ELF-1 (cell line): ENCODE results near the gene TMEM256.
A peak's percentile ranks its signal among the peaks of the same experiment; 100 is the strongest.

Experiments
- DNase-seq: peaks from one replicate; pipeline ENCODE4 v3.0.0-alpha.2; 2016; ENCODE audit warnings: low read depth, low spot score

Gene TMEM256

DNA sequence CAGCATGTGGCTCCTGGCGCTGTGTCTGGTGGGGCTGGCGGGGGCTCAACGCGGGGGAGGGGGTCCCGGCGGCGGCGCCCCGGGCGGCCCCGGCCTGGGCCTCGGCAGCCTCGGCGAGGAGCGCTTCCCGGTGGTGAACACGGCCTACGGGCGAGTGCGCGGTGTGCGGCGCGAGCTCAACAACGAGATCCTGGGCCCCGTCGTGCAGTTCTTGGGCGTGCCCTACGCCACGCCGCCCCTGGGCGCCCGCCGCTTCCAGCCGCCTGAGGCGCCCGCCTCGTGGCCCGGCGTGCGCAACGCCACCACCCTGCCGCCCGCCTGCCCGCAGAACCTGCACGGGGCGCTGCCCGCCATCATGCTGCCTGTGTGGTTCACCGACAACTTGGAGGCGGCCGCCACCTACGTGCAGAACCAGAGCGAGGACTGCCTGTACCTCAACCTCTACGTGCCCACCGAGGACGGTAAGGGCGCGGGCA is 4.4 kb upstream of the TMEM256 start:
- peak; percentile 20 for DNase-seq

DNA sequence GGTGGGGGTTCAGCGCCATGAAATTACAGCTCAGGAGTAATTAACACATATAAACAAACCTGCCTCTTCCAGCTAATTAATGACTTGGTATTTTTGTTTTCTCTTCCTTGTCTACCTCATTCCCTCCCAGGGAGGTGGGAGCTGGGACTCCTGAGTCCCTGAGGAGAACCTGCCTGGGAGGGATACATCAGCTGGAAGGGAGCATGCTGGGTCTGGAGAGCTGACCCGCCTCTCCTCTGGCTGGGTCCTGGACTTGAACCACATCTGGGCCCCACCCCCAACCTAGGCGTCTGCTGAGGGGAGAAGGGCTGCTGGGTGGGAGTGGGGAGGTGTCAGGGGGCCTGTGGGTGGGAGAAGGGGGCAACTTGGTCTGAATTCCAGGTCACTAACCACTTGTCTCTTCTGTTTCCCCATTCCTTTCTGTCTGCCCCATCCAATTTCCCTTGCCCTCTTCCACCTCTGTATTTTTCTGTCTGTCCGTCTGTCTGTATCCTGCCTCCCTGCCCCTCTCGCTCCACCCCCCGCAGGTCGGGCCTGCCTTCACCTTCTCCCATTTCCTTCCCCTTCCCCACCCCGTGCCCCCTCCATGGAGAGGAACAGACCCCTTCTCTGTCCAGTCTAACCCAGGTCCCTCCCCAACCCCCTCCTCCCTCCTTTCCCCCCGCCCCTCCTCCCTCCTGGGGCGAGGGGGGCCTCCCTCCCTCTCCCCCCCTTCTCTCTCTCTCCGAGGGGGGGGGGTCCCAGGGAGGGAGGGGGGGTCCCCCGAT is 3.8 kb upstream of the TMEM256 start, which contains the start of gene NLGN2:
TSS of gene NLGN2 (plus strand) at position 361 of the 767 bp plus-strand sequence. CDS start 411 bp downstream, outside the sequence.
- DNase-seq: peak; percentile 12

DNA sequence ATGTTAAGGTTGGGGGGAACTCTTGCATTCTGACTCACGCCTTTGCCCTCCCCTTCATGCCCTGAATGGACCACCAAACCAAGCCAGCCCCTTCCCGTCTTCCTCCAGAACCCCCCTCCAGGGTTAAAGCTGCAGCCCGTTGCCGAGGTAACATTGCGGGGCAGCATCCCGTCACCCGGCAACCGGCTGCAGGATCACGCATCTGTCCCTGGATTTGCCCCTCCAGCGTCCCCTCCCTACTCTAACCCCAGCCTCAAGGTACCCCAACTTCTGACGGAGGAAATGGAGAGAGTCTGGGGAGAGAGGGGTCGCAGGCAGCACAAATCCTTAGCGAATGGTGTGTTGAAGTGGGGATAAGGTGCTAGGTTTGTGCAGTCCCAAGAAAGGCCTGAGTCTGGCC is 3.2 kb upstream of the TMEM256 start:
- peak; percentile 21 for DNase-seq

DNA sequence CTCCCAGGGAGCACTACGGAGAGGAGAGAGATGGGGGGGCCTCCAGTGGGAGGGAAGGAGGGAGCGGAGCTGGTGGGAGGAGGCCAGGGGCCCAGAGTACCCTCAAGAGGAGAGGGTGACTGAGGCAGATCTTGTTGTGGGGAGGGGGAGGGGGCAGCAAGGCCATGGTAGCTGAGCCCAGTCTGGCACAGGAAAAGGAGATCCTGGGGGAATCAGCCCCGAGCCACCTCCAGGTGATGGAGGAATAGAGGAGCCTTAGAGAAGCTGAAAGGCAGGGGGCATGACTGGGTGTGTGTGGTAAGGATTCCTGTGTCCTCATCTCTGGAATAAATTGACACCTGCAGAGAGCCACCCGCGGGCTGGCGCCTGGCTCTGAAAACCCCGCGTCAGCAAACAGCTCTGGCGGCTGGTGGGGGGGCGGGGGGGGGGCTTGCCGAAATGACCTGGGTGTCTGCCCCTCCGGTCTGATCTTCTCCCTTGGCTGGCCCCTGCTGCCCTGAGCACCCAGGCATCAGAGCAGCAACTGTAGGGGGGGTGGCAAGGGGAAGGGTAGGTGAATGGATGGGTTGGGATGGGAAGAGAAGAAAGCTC is 2.4 kb upstream of the TMEM256 start:
- peak; percentile 8 for DNase-seq

DNA sequence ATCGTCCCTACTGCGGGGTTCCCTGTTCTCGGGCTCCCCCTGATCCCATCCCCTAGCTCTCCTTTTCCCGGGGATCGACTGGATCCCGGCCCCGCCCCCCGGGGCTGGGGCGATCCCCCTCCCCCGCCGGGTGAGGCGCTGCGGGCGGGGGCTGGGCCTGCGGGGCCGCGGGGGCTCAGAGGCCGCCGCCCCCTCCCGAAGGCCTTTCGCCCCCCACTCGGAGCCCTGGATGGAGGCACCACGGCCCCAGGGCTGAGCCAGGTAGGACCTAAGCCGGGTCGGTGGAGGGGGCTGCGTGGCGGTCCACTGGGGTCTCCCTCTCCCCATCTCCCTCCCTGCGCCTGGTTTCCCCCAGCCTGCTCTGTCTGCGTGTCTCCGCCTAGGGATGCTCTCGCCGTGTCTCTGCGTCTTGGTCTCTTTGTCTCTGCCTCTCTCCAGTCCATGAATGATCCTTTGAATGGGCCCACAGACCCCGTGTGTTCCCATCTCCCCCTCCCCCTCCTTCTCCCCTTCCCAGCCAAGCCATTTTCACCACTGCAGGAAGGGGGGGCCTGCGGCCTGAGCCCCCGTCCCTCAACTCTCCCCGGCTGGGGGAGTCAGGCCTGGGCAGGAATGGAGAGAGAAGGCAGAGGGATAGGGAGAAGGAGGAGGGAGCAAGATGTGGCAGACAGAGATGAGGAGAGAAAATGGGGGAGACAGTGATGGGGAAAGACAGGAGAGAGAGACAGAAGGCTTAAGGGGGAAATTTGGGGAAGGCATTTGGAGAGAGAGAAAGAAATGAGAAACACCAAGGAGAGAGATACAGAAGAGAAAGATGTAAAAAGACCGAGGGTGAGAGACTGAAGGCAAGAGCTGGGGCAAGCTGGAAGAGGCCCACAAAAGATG is 1.7 kb upstream of the TMEM256 start:
- peak; percentile 15 for DNase-seq

DNA sequence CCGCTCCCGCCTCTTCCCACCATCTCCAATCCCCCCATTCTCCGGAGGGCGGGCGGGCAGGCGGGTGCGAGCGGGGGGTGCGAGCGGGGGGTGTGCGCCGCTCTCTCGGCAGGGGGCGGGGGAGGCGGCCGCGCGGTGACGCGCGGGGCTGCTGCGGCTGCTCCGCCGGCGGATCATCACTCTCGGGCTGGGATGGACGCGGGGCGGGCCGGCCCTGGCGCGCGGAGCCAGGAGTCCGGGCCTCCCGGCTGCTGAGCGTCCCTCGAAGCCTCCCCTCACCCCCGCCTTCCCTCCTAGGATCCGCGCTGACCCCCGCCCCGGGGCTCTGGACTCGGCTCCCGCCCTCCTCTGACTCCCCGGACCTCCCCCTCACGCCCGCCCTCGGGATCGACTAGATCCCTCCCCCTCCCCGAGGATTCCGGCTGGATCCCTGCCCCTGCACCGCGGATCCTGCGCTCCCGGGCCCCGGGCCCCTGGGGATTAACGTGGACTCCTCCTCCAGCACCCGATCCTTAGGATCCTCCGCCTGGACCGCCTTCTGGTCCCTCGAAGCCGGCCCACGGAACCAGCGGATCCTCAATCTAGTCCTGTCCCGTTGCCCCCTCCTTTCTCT is 946 bp upstream of the TMEM256 start:
- DNase-seq: peak; percentile 23

GRCh38 chr17:7403727-7403976 is 245 bp downstream of the TMEM256 start:
- no peak for DNase-seq

DNA sequence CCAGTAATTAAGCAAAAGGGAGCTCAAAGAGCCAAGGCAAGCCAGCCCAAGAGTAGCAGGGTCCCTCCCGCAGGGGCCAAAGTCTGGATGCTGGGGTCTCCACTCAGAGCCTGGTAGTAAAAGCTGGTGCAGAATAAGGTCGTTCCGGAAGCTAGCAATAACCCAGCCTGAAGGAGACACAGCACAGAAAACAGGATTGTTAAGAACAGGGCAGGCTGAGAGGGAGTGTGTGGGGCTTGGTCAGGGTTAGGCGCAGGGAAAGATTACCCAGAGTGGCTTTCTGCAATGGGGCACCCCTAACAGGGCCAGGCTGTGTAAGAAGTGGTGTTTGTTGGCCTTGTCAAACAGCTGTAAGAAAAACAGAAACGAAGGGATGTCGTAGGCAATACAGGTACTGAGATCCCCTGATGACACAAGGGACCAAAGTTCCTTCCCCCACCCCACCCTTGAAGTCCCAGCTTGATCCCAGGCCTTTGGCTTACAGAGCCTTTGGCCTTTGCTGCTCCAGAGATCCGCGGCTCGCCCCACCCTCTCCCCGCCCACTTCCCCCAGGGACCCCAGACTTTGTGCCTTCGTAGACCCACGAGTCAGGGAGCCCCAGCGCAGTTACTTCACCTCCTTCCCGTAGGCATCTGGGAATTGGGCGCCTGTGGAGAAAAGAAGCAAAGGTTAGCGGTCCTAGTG is 712 bp downstream of the TMEM256 start:
- DNase-seq: no peak

GRCh38 chr17:7398612-7399011 is 5.3 kb downstream of the TMEM256 start:
- DNase-seq: no peak

DNA sequence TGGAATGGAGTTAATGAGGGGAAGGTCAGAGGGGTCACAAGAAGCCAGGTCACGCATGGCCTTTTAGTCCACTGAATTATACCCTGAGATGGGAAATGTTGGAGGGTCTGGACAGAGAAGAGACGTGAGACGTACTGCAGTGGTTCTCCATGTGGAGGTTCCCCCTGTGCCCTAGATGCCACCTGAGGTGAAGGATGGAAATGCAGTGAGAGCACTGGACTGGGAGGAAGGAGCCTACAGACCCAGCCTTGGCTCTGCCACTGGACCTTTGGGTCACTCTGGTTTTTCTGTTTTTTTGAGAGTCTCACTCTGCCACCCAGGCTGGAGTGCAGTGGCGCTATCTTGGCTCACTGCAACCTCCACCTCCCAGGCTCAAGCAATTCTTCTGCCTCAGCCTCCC is 7.8 kb downstream of the TMEM256 start:
- no peak for DNase-seq

DNA sequence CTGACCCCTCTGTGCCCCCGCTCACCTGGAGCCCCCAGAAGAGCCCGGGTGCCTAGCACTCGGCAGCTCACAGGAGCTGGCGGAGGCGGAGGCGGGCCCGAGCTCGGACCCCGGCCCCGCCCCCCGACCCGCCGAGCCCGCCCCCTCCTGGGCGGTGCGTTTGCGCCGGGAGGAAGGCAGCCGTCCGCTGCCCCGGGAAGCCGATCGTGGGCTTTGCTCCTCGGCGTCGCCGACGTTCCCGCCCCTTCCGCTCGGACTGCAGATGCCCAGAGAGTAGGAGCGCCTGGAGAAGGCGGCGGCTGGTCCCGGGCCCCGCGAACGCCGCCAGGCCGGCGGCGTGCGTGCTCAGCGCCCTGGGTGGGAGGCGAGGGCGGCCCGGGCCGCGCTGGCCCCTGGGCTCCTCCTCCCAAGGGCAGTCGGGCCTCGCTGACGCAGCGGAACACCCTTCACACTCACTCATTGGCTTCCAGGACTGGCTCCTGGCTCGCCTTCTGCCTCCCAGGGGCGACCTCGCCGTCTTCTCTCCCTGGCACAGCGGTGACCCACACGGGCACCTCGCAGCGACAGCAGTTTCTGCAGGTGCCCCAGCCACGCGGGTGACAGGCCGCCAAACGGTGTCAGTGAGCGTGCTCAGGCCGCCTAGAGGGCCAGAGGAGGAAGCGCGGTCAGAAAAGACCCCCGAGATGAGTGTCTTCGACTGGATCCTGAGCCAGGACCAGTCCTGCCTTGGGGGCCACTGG is 9.3 kb downstream of the TMEM256 start, which contains the start of gene PLSCR3:
TSS of gene PLSCR3 (minus strand) at position 74 of the 740 bp plus-strand sequence. CDS start 415 bp downstream, outside the sequence.
- peak; percentile 80 for DNase-seq

- peak; percentile 37 for DNase-seq
These were observed 10.1 kb downstream of the TMEM256 start for GRCh38 chr17:7393613-7394451.

GRCh38 chr17:7392696-7393612 is 10.9 kb downstream of the TMEM256 start:
- DNase-seq: no peak

DNA sequence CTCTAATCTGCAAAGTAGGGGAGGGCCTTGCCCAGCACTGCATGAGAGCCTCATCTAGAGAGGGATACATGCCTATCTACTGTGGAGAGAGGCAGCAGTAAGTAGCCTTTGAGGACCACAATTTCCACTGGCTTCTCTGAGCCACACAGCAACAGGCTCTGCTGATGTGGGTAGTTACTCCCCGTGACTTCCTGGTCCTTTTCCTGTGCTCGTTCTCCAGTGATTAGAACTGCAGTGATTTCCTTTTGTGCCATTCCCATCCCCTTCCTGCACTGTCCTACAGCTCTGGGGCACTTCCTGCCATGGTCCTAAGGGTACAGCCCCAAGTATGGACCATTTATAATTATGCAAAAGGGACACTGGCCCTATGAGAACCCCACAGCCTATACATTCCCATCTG is 12.6 kb downstream of the TMEM256 start:
- no peak for DNase-seq

- no peak for DNase-seq
These were observed 13.7 kb downstream of the TMEM256 start for GRCh38 chr17:7389924-7390910.

DNA sequence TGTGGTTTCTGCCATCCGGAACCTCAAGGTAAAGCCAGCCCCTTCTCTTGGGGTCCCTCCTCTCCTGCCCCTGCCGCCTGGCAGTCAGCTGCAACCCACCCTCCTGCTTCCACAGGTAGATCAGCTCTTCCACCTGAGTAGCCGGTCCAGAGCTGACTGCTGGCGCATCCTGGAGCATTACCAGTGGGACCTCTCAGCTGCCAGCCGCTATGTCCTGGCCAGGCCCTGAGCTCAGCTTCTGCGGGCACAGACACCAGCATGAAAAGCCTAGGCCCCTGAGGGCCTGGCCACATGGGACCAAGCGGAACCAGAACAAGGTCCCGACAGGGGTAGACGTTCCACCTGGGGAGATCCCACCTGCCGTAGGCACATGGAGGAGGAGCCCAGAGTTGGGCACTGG is 15.0 kb downstream of the TMEM256 start:
- DNase-seq: no peak

DNA sequence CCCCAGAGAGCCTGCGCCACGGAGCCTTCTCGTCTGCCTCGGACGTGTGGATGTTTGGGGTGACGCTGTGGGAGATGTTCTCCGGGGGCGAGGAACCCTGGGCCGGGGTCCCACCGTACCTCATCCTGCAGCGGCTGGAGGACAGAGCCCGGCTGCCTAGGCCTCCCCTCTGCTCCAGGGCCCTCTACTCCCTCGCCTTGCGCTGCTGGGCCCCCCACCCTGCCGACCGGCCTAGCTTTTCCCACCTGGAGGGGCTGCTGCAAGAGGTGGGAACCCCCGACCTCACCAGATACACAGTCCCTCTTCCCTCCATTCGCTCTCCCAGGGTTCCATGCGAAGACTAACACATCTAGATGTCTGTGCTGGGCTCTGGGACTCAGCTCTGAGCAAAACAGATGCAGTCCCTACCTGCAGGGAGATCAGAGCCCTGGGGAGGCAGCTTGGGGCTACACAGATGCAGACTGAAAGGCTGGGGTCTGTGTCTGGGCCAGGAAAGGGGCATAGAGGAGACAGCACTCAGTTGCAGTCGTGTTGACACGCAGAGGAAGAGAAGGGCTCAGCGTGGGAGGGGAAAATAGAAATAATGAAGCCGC is 19.3 kb downstream of the TMEM256 start:
- no peak for DNase-seq
